ENCODE results near the gene MEGF11.
A peak's percentile ranks its signal among the peaks of the same experiment; 100 is the strongest.

MEGF11 gene

DNA sequence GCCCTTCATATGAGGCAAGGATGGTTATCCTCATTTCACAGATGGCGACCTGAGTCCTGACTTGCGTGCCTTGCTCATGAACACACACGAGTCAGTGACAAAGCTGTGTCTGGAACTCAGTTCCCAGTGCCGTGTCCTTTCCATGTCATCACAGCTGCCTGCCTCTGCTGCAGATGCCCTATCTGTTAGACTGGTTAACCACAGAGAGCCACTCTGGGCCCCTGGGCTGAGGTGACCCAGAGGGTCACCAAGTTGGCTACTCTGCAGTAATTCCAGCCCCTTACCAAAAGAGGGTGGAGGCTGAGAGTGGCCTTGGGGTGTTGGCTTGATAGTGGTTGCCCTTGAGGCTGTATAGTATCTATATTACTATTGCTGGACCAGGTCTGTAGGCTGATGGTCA, 343.2 kb downstream of the MEGF11 start:
- DNase-seq (ENCODE audit: low read depth): no peak
- H3K4me3 ChIP-seq (ENCODE audit: control insufficient read depth, low read depth, low read length): no peak overlapping the region
- TF ChIP-seq, protein P1, sequence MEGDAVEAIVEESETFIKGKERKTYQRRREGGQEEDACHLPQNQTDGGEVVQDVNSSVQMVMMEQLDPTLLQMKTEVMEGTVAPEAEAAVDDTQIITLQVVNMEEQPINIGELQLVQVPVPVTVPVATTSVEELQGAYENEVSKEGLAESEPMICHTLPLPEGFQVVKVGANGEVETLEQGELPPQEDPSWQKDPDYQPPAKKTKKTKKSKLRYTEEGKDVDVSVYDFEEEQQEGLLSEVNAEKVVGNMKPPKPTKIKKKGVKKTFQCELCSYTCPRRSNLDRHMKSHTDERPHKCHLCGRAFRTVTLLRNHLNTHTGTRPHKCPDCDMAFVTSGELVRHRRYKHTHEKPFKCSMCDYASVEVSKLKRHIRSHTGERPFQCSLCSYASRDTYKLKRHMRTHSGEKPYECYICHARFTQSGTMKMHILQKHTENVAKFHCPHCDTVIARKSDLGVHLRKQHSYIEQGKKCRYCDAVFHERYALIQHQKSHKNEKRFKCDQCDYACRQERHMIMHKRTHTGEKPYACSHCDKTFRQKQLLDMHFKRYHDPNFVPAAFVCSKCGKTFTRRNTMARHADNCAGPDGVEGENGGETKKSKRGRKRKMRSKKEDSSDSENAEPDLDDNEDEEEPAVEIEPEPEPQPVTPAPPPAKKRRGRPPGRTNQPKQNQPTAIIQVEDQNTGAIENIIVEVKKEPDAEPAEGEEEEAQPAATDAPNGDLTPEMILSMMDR (conservative IDR thresholded peaks at IDR 0.05; ENCODE audit: control insufficient read depth, insufficient read depth, low read depth, low read length): no peak

- TF ChIP-seq, protein P1 (conservative IDR thresholded peaks at IDR 0.05; ENCODE audit: control insufficient read depth, insufficient read depth, low read depth, low read length): no peak
- DNase-seq (ENCODE audit: low read depth): no peak
These were observed 343.7 kb downstream of the MEGF11 start for GRCh38 chr15:65909831-65910230.

GRCh38 chr15:65908876-65909275, 344.7 kb downstream of the MEGF11 start:
- TF ChIP-seq, protein P1 (conservative IDR thresholded peaks at IDR 0.05; ENCODE audit: control insufficient read depth, insufficient read depth, low read depth, low read length): no peak
- DNase-seq (ENCODE audit: low read depth): no peak
- H3K4me3 ChIP-seq (ENCODE audit: control insufficient read depth, low read depth, low read length): no peak overlapping the region

More at GRCh38 chr15:65909831-65910230, 343.7 kb downstream of the MEGF11 start:
- H3K4me3 ChIP-seq (ENCODE audit: control insufficient read depth, low read depth, low read length): no peak overlapping the region

DNA sequence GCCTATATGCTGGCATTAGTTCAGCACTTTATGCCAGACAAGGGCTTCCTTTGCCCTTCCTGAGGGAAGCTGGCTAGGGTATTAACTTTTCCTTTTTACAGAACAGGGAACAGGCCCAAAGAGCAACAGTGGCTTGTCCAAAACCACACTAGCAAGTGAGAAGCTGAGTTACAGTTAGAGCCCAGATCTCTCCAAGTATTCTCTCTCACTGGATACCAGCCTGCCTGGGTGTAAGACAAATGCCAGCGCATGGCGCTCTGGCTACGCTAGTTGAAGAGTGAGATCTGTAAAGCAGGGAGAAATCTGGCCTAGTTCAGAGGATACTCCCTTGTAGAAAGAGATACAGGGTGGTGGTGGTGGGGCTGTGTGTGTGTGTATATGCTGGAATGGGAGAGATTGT, 345.9 kb downstream of the MEGF11 start:
- TF ChIP-seq, protein P1 (conservative IDR thresholded peaks at IDR 0.05; ENCODE audit: control insufficient read depth, insufficient read depth, low read depth, low read length): no peak
- no peak for DNase-seq (ENCODE audit: low read depth)
- no peak overlapping the region for H3K4me3 ChIP-seq (ENCODE audit: control insufficient read depth, low read depth, low read length)

DNA sequence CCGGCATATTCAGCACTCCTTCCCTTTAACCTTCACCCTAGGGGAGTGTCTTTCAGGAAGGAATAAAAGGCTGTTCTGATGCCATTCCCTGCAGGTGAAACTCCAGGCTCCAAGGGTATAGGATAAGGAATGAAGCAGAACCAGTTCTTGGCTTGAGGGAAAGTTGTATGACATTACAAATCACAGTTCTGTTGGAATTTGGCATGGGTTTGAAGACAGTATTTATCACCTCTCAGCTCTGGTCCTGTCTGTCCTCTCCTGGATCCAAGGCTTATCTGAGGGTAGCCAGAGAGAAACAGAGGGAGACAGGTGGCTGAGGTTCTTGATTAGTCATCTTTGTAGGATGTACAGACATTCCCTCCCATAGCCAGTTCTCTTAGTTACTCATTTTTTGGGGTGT, 347.2 kb downstream of the MEGF11 start:
- no peak for DNase-seq (ENCODE audit: low read depth)
- H3K4me3 ChIP-seq (ENCODE audit: control insufficient read depth, low read depth, low read length): no peak overlapping the region
- TF ChIP-seq, protein P1 (conservative IDR thresholded peaks at IDR 0.05; ENCODE audit: control insufficient read depth, insufficient read depth, low read depth, low read length): no peak

- peak; percentile 18 for DNase-seq (ENCODE audit: low read depth)
- no peak overlapping the region for H3K4me3 ChIP-seq (ENCODE audit: control insufficient read depth, low read depth, low read length)
- TF ChIP-seq, protein P1 (conservative IDR thresholded peaks at IDR 0.05; ENCODE audit: control insufficient read depth, insufficient read depth, low read depth, low read length): no peak
These were observed 349.2 kb downstream of the MEGF11 start for GRCh38 chr15:65904301-65904700.

Measured in fibroblast of mammary gland (primary cell).